Fibroblast of villous mesenchyme (primary cell): ENCODE measurements around the gene PSTPIP1. TPM values are rescaled to one million over a fixed set of nuclear protein-coding genes. Genes with fewer than 3 reads are reported as not detected.

Experiments used
- DNase-seq: peaks from one replicate; pipeline ENCODE4 v3.0.0-alpha.2; 2010; ENCODE audit warnings: low read depth
- H3K4me3 ChIP-seq: 2 replicates; pipeline ENCODE4 v1.5.1; 2011; ENCODE audit warnings: low read depth, mild to moderate bottlenecking, low read length
- total RNA-seq: library from RNA; depleted of rRNA; stranded (reverse); fragments of >200 nt; gene quantifications from 2 replicates; pipeline ENCODE4 v1.2.3, GENCODE V29; 2012
- TF ChIP-seq, protein P1 (sequence below): IDR thresholded peaks from 2 replicates; pipeline ENCODE4 v1.5.1; 2012; ENCODE audit warnings: low read depth, mild to moderate bottlenecking, low read length; ENCODE audit not compliant: insufficient read depth

Gene PSTPIP1
- total RNA-seq, 1 donor: not detected

DNA sequence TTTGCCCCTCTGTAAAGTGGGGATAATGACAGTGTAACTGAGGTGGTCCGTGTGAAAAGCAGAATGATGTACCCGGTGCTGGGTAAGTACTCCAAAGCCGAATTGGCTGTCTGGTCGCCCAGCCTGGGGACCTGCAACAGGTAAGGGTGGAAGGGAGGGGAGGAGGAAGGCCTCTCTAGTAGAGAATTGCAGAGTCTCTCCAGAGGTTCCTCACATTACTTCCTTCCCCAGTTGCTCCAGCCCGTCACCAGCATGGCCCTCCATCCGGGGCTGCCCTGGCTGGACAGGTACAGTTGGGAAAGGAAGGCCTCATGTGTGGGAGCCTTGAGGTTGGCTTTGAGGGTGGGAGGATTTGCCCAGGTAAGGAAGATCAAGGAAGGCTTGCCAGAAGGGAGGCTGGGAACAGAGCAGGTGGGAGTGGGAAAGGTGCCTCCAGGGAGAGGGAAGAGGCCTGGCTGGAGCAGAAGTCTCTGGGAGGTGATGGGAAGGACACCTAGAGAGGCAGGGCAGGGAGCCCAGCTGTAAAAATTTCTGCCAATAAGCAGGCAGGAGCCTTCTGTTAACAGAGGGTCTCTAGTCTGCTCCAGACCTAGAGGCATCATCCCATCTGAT is 1.7 kb upstream of the PSTPIP1 start:
- no peak for DNase-seq
- TF ChIP-seq, protein P1, sequence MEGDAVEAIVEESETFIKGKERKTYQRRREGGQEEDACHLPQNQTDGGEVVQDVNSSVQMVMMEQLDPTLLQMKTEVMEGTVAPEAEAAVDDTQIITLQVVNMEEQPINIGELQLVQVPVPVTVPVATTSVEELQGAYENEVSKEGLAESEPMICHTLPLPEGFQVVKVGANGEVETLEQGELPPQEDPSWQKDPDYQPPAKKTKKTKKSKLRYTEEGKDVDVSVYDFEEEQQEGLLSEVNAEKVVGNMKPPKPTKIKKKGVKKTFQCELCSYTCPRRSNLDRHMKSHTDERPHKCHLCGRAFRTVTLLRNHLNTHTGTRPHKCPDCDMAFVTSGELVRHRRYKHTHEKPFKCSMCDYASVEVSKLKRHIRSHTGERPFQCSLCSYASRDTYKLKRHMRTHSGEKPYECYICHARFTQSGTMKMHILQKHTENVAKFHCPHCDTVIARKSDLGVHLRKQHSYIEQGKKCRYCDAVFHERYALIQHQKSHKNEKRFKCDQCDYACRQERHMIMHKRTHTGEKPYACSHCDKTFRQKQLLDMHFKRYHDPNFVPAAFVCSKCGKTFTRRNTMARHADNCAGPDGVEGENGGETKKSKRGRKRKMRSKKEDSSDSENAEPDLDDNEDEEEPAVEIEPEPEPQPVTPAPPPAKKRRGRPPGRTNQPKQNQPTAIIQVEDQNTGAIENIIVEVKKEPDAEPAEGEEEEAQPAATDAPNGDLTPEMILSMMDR: no peak
- H3K4me3 ChIP-seq: no peak overlapping the region

DNA sequence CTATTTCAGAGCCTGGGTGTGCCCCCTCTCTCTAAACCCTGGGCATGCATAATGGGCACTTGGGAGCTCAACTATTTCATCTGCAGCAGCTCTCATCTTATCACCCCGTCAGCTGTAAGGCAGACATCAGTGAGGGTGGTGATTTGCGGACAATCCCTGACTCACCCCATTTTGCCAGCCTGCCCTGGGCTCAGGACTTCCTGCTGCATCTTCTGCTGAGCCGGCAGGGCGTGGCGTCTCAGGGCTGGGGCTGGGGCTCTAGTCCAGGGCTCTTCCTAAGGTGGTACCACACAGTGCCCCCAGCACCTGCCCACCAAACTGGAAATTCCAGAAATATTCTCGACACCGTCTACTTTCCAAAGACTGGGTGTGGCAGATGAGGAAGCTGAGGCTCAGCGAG is 925 bp upstream of the PSTPIP1 start:
- TF ChIP-seq, protein P1: no peak
- peak; percentile 18 for DNase-seq
- no peak overlapping the region for H3K4me3 ChIP-seq

DNA sequence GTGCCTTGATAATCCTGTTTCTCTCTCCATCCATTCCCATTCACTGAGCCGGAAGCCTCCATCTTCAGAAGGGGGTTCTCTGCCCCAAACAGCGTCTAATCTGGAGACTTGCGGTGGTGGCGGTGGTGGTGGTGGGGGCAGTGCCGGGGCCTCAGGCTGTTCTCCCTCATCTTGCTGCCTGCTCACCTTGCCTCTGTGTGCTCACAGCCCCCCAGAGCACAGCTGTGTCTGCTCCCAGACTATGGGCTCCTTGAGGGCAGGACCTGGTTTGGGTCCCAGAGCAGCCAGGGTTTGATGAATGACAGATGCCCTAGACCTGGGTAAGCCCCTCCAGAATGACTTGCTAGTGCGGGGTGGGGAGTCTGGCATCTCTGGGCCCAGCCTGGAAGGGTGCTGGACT is 430 bp upstream of the PSTPIP1 start:
- no peak overlapping the region for H3K4me3 ChIP-seq
- DNase-seq: no peak
- TF ChIP-seq, protein P1: no peak

DNA sequence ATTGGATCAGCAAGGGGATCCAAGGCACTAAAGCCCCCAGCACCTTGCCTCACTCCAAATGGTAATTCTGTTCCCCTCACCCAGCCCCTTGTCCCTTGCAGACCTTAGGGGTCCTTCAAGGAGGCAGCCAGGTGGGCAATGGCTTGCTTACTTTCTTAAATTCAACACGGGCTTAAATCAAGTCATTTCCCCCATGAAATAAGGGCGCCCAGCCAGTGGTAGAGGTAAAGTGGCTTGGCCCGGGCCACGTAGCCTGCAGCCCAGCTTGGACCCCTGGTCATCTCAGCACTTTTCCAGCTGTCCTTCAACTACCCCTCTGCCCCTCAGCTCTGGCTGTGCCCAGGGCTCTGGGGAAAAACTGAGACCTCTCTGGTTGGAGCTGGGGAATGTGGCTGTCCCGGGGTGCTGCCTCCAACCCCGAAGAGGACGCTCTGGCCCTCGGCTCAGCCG is 1.2 kb downstream of the PSTPIP1 start:
- no peak for DNase-seq
- TF ChIP-seq, protein P1: no peak
- no peak overlapping the region for H3K4me3 ChIP-seq

DNA sequence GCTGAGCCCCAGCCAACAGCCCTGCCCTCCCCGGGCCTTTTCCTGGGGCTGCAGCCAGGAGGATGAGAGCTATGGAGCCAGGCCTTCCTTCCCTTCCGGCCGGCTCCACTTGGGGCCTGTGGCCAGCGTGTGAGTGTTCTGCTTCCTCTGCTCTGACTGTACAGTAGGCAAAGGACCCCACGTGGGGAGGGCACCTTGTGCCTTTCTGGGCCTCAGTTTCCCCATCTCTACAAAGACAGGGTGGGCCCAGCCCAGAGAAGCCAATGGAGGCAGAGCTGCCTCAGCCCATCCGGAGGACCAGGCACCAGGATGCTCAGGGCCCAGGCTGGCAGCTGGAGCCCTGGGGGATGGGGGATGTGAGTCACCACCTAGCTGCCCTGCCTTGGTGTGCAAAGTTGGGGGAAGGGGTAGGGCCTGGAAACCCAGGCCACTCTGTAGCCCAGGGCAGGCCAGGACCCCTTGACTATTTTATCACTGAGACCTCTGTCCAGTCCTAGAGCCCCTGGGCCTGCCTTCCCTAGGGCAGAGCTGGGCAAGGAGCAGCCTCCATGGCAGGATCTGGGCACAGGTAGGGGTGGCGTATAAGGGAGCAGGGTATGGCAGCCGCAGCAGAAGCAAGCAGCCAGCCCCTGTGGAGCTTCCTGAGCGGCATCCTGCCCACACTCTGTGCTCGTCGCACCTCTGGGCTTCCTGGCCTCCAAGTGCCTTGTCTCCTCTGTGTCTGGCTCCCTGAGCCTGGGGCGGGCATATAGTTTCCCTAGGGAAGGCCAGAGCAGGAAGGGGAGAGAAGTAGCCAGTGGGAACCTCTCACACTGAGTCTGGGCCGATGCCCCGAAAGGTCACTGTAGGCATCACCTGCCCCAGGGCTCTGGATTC is 1.8 kb downstream of the PSTPIP1 start:
- DNase-seq: no peak
- TF ChIP-seq, protein P1: no peak
- H3K4me3 ChIP-seq: no peak overlapping the region

DNA sequence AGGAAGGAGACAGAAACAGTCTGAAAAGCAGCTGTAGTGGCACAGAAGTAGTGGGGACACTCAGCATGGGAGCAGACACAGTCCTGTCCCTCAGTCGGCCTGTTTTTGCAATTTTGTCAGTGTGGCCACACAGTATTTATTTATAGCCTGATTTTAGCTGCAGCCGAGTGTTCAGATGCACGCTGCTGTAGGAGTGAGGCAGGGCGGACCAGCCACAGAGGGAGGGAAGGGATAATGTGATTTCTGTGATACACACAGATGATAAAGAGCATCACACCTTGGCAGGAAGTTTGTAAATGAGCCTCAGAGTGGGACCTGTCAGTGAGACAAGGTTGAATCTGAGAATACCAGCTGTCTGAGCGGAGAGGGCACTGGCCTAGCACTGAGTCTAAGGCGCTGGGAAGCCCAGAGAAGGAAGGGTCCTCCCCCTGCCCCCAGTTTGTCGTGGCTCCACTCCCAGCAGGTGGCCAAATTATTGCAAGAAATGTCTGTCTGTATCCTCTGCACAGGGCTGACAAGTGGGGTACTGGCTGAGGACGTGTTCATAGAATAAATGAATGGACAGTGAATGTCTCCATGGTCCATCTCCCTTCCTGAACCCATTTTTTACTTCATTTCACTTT is 3.8 kb downstream of the PSTPIP1 start:
- DNase-seq: no peak
- no peak overlapping the region for H3K4me3 ChIP-seq
- TF ChIP-seq, protein P1: no peak
